ENCODE data around the gene RHD.
A peak's percentile ranks its signal among the peaks of the same experiment; 100 is the strongest.
"Not testable (repeated sequence)": the region's sequence is repeated elsewhere in the genome, so short reads cannot be mapped to it uniquely, and the experiment has no call there.

RHD gene

DNA sequence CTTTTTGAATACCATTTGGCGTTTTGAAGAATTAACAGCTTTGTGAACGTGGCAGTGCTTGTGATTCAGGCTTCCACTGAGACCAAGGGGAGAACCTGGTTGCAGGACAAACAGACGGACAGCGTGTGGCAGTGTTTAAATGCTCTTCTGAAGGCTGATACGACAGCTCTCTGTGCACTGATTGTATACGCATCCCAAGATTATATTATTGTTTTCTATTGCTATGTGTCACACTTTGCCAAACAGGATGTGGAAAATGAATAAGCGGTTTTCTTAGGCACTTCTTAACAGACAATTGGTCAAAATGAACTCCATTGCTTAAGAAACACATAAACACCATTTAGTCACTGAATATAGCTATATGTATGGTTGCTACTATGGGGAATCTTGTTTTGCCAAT is 12.5 kb upstream of the RHD start:
- not testable (repeated sequence) for DNase-seq

DNA sequence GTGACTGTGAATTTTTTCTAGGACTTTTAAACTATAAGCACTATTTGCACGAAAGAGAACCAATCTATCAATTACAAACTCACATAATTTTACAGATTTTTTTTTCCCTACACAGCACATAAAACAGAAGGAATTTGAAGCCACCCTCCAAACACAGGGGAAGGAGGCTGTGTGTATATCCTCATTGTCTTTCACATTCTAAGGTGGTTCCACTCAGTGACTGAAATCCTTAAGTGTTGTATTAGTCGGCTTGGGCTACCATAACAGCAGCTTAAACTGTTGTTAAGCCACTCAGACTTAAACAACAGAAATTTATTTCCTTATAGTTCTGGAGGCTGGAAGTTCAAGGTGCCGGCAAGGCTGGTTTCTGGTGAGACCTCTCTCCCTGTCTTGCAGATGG is 12.0 kb upstream of the RHD start:
- DNase-seq, result not testable (repeated sequence)

DNA sequence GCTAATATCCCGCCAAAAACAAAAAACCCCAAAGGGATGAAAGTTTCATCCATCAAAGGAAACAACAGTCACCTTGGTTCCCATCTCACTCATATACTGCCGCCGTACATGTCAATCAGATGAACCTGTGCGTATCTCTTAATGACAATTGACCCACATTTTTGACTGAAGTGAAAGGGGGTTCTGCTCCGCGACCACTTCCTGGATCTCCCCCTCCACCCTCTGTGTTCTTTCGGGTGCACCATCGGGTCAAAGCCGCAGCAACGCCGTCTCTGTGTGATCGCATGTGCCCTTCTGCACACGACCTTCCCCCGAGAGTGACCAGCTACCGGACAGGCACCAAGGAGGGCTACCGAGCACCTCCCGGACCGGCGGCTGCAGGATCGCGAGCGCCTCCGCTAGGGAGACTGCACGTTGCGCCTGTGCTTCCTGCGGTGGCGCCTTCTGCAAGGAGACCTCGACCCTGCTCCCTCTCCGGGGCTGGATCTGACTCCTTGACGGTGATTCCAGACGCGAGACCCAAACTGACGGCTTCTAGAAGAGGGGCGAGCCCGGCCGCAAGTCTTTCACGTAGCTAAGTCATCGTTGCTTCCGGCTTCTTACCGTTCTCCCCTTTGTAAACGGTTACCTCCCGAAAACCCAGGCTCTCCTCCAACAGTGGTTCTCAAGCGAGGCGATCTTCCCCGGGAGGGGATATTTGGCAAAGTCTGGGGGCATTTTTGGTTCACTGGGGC is 5.6 kb upstream of the RHD start:
- DNase-seq, result not testable (repeated sequence)

DNA sequence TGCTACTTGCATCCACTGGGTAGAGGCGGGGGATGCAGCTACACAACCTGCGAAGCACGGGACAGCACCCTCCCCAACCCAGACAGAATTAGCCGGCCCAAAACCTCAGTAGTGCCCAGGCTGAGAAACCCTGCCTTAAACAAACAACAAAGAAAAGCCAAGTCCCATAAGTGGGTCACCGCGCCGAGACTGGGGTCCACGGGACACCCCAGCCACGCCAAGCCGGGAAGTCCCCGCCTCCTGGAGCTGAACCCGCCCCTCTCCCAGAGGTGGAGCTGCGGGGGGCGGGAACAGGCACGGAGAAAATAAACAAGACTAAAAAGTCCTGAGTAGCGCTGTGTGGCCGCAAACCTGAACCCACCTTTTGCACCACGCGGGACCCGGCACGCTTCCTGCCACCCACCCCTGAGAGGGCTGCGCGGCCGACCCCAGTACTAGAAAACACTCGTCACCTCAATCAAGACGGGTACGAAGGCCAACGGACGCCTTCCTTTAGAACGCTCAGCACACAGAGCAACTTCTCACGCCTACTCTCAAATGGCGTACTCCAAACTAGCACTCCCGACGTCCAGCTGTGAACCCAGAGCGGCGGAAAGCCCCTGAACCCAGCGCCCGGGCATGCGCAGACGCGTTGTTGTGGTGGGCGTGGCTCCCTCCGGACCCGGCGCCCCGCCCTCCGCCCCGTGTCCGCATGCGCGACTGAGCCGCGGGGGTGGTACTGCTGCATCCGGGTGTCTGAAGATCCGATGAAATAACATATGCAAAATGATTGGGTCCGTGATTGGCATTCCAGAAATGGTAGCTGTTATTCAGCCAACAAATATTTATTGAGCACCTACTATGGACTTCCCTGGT is 4.8 kb upstream of the RHD start:
- peak; percentile 76 for DNase-seq

DNA sequence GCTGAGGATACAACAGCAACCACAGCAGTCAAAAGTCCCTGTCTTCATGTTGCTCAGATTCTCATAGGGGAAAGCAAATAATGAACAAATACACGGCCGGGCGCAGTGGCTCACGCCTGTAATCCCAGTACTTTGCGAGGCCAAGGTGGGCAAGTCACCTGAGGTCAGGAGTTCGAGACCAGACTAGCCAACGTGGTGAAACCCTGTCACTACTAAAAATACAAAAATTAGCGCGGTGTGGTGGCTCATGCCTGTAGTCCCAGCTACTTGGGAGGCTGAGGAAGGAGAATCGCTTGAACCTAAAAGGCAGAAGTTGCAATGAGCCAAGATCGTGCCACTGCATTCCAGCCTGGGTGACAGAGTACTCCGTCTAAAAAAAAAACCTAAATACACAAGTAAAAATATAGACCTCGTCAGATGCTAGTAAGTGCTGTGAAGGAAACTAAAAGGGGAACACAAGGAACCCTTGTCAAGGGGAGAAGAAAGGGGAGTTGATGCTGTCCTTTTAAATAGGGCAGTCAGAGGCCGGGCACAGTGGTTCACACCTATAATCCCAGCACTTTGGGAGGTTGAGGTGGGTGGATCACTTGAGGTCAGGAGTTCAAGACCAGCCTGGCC is 4.1 kb upstream of the RHD start:
- DNase-seq, result not testable (repeated sequence)

DNA sequence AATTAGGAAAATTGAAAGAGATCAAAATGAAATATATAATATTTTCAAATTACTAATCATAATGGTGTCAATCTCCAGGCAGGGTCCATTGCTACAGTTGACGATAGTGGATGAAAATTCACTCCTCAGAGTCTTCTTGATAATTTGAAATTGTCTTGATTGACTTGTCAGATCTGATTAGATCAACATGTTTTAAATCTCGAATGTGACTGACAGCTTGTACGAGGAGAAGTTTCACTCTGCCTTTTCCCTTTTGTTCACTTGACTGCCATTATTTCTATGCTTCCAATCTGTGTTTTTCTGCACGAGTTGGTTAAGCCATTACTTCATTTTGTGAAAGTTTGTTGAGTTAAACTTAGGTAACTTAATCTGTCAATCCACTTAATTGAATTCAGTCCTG is 3.3 kb downstream of the RHD start:
- not testable (repeated sequence) for DNase-seq

DNA sequence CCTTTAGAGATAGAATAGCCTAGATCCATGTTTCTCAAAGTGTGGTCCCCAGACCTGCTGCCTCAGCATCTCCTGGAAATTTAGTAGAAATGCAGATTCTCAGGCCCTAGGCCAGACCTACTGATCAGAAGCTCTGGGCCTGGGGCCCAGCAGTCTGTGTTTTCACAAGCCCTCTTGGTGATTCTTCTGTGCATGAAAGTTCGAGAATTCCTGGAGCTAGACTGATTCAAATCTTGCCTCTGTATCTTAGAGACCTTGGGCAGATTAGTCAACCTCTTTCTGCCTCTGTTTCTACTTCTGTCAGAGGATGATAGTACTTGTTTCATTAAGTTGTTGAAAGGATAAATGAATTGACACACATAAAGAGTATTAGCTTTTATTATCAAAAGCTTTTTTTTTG is 5.0 kb downstream of the RHD start:
- not testable (repeated sequence) for DNase-seq

DNA sequence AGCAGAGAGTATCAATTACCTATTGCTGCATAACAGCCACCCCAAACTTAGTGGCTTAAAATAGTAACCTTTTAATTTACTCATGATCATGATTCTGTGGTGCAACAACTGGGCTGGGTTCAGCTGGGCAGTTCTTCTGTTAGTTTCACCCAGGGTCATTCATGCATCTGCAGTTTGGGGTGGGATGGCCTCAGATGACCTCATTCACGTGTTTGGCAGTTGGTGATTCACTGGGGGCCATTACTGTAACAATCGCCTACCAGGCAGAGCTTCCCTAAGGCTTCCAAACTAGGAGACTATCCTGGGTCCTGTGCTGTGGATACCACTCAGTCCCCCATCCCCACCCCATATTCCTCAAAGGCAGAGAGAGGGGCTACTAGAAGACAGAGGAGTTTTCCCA is 6.0 kb downstream of the RHD start:
- DNase-seq, result not testable (repeated sequence)

DNA sequence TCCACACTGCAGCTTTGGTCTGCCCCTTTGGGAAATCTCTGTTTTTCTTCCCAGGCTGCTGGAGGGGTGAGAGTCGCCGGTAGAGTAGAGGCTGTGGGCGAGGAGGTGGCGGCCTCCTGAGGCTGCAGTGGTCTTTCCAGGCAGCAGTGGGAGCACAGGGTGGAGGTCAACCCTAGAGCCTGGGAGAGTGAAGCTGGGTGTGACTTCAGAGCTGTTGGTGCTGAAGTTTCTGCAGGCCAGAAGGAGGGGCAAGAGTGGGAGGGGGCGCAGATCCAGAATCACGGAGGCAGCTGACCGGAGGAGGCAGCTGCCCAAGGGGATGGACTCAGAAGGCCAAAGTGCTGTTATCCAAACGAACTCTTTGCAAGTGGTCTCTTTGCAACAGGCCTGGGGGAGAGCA is 6.5 kb downstream of the RHD start:
- DNase-seq, result not testable (repeated sequence)

DNA sequence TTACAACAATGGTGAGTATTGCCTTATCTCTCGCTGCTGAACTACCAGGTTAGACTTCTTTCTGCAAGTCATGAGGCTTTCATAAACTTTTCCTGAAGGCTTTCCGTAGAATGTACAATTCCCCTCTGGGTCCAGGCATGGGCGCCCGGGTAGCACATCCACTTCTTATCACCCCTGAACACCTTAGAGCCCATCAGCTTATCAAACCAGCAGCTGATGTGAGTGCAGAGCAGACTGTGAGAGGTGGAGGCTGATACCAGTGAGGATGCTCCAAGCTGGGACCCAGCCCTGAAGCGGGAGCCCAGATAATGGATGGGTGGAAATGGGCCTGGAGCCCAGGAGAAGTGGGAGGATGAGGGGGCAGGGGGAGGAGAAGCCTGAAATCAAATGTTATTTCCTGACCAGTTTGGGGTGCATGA is 7.4 kb downstream of the RHD start:
- not testable (repeated sequence) for DNase-seq

DNA sequence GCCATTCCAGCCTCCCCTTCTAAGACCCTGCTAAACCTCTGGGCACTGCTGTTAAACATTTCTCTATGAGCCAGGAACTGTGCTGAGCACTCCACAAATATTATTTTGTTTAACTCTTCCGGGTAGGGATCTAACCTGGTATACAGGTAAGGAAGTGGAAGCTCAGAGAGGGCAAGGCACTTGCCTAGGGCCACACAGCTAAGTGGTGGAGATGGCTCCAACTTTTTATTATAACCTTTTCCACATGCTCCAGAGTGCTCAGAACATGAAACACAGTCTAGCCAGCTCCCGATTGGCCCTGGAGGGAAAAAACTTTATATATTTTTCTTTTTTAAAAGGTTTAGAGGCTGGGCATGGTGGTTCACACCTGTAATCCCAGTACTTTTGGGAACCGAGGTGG is 13.6 kb downstream of the RHD start:
- not testable (repeated sequence) for DNase-seq

DNA sequence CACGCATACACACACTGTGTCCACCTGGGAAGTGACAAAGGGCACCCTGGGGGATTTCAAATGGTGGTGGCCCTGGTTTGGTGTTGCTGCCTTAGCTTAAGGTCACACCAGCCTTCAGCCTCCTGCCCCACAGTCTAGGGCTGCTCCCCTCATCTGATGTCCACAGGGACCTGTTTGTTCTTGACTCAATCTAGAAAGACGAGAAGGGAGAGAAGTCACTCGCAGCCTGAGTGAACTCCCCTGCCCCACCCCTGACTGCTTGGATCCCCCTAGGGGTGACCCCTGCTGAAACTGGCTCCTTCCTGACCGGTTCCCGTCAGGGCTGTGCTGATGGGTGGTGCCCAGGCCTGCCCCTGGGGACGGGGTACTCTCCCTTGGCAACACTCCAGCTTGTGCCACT is 14.9 kb downstream of the RHD start:
- not testable (repeated sequence) for DNase-seq

DNA sequence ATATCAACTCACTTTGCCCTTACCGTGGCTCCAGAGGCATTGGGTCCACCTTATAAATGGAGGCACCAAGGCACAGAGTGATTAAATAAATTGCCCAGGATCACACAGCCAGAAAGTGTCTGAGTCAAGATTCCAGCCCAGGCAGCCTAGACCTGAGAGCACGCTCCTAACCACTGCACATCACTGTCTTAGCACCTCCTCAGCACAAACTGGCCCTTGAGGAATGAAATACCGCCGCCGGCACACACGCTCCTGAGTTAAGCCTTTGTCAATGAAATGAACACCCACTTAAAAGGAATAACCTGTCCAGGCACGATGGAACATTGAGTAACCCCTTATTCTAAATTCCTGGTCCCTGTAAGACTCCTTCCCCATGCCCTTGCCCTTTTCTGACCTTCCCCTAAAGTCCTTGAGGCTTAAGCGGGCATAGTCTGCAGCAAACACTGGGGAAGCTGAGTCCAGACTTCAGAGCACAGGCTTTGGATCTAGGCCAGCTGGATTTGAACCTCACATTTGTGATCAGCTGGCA is 16.3 kb downstream of the RHD start:
- DNase-seq, result not testable (repeated sequence)

DNA sequence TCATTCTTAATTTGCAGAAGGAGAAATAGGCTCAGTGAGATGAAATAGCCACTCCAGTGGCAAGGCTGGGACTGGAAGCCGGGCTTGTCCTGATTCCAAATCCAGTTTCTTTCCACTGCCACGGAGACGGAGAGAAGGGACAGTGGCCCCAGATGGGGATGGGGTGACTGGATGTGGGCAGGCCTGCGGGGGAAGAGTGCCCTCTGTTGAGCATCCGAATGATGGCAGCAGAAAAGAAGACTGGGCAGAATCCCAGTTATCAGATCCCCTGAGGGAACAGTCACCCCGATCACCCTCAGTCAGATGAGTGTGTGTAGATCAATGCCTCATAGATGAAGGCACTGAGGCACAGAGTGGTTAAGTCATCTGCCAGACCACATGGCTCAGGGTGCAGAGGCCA is 17.7 kb downstream of the RHD start:
- DNase-seq, result not testable (repeated sequence)

DNA sequence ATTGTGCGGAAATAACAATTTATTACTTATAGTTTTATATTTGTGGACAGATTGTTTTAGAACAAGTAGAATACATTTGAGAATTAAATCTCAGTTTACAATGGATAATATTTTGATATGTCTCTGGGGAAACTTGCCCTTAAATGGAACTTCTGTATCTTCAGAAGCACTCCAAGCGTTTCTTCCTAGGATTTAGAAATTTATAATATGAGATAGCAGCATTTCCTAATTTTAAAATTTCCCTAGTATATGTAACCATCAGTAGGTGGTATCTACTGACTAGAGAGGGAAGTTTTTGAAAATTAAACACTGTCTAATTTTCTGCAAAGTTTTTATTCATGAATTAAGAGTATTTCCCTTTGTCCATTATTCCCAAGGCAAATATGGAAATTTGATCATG is 21.1 kb downstream of the RHD start:
- DNase-seq, result not testable (repeated sequence)

DNA sequence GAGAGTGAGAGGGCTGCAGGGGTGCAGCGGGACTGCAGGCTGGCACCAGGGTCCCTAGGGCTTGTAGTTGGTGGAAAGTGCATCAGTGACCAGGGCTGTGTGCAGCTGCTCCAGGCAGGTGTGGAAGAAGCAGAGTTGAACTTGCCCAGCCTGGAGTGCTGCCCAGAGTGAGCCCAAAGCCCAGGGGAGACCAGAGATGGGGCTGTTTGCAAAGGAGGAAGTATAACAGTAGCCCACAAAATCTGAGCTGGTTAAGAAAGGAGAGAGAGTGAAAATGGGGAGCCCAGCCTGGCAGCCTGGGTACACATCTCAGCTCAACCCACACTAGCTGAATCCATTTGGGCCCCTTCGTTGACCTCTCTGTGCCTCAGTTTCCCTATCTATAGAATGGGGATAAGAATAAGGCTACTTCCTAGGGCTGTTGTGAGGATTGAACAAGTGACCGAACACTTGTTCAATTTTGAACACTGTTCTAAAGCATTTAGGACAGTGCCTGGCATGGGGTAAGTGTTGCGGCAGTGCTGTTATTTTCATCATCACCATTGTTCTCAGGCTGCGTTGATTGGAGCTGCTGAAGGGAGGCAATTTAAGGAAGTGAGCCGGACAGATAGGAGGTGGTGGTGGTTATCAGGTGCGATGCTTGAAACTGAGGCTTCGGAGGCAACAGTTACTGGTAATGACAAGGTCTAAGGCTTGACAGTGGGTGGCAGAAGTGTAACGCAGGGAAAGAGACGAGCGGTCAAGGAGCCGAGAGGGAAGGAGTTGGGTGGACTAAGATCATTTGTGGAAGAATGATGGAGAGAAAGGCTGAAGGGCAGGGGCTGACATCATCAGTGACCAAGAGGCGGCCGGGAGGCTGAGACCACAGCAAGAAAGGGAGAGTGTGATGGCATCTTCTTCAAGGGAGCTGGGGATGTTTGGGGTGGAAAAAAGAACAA is 22.8 kb downstream of the RHD start:
- not testable (repeated sequence) for DNase-seq

DNA sequence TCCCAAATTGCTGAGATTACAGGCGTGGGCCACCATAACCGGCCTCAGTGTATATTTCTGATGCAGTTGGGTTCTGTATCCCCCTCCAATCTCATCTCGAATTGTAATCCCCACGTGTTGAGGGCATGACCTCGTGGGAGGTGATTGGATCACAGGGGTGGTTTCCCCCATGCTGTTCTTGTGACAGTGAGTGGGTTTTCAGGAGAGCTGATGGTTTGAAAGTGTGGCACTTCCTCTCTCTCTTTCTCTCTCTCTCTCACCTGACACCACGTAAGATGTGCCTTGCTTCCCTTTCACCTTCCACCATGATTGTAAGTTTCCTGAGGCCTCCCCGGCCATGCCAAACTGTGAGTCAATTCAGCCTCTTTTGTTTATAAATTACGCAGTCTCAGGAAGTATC is 24.2 kb downstream of the RHD start:
- not testable (repeated sequence) for DNase-seq

DNA sequence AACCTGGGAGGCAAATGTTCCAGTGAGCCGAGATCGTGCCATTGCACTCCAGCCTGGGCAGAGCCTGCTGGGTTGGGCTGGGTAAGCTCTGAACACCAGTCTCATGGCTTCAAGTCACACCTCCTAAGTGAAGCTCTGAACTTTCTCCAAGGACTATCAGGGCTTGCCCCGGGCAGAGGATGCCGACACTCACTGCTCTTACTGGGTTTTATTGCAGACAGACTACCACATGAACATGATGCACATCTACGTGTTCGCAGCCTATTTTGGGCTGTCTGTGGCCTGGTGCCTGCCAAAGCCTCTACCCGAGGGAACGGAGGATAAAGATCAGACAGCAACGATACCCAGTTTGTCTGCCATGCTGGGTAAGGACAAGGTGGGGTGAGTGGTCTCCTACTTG is 28.4 kb downstream of the RHD start:
- not testable (repeated sequence) for DNase-seq

DNA sequence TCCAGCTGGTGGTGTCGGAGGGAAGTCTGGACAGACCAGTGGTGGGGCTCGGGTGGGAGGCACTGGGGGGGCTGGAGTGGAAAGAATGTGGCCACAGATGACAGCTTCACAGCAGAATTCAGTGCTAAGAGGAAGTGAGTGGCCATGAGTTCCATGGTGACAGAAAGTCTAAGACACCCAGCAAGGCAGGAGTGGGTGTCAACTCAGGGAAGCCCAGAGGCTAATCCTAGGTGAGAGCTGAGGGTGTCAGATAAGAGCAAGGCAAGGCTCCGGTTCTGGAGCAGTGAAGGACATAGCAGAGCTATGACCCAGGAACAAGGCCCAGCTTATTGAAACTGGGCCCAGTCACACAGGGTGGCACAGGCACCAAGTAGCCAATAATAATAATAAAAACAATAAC is 30.0 kb downstream of the RHD start:
- DNase-seq, result not testable (repeated sequence)

DNA sequence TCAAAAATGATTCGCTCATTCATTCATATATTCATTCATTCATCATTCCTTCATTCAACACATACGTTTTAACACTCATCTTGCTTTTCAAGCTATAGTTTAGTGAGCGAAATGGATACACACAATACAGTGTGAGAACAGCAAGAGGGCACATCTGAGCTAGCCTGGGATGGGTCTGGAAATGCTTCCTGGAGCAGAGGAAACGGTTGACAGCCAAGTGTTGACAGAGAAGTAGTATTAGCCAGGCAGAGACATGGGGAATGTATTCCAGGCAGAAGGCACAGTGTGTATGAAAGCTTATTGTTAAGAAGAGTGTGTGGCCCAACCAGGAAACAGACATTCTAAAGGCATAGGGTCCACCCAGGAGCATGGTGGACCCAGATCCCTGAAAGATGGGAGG is 32.6 kb downstream of the RHD start:
- not testable (repeated sequence) for DNase-seq

DNA sequence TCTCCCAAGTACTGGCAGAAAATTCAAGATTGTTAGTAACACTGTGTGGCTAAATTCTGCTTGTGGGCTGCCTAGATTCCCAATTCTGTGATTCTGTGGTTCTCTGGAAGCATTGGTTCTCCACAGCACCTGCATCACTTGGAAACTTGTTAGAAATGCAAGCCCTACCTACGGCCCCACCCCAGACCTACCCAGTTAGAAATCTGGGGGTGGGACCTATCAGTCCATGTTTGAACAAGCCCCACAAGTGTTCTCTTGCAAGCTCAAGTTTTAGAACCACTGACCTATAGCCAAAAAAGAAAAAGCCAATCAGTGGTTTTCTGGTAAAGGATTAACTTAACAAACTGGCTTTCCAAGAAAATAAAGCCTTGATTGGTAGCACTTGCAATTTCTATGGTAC is 35.9 kb downstream of the RHD start:
- DNase-seq, result not testable (repeated sequence)

DNA sequence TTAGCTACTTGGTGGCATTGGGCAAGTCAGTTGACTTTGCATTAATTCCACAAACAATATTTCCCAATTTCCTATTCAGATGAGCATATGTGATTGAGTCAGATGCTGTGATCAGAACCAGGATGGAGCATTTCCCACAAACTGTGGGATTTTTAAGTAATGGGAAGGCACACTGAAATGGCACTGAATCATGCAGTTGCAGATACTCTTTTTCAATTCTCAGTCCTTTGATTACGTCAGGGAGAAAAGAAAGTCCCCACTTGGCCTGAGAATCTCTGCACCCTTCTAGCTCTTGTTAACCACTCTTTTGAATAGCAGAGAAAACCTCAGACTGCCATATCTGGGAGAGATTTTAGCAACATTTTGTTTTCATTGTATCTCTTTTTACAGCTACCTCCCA is 36.8 kb downstream of the RHD start:
- DNase-seq, result not testable (repeated sequence)

All from activated CD4-positive, alpha-beta T cell treated with anti-CD3 and anti-CD28 coated beads, Interleukin-2, amount 50 U/mL, for 1 hour (primary cell).